GM18499 (cell line): Measurements from ENCODE around the gene SEC16A.

Experiments used
- ATAC-seq: cut with Tn5 transposase; IDR thresholded peaks from one replicate; pipeline ENCODE4 v1.9.1; 2021; ENCODE audit warnings: moderate number of reproducible peaks; ENCODE audit not compliant: insufficient read depth, unreplicated experiment

Gene SEC16A

GRCh38 chr9:136470792-136471469, 11.9 kb downstream of the SEC16A start:
- ATAC-seq, result no peak

DNA sequence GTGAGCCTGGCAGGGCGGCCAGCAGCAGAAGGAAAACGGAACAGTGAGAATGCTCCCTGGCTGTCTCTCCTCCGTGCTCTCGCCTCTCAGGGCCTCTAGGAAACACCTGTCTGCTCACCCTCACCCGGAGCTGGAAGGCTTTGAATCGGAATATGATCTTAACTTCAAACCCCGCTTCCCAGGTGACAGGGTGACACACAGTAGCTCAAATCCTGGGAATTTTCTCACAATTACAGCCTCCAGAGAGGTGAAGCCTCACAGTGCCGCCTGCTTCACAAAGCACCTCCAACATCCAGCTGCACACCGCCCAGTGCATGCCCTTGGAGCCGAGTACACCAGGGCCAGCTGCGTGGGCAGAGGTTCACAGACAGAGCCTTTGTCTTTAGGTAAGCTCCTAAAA, 12.5 kb downstream of the SEC16A start:
- ATAC-seq, result no peak

- no peak for ATAC-seq
These were observed 15.1 kb downstream of the SEC16A start for GRCh38 chr9:136467766-136468165.

DNA sequence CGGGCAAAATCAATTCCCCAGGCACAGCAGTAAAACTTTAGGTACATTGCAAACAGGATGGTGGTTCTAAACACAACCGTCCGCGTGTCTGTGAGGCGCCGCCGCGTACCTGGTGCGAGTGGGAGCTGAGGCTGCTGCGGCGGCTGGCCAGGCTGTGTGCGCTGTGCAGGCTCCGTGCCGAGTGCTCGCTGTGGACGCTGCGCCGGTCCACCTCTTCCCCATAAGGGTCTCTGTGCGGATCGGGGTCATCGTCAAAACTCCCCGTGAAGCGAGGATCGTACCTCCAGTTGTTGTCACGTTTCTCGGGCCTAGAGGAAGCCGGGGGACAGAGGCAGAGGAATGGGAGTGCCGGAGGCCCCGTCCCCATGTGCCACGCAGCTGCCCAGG, 16.7 kb downstream of the SEC16A start:
- no peak for ATAC-seq

- no peak for ATAC-seq
These were observed 17.2 kb downstream of the SEC16A start for GRCh38 chr9:136465500-136466154.

- ATAC-seq, result no peak
These were observed 18.6 kb downstream of the SEC16A start for GRCh38 chr9:136464241-136464640.

GRCh38 chr9:136463578-136463977, 19.3 kb downstream of the SEC16A start:
- ATAC-seq, result no peak

GRCh38 chr9:136462664-136463063, 20.2 kb downstream of the SEC16A start:
- ATAC-seq, result no peak

GRCh38 chr9:136460772-136461325, 22.0 kb downstream of the SEC16A start:
- ATAC-seq, result no peak

DNA sequence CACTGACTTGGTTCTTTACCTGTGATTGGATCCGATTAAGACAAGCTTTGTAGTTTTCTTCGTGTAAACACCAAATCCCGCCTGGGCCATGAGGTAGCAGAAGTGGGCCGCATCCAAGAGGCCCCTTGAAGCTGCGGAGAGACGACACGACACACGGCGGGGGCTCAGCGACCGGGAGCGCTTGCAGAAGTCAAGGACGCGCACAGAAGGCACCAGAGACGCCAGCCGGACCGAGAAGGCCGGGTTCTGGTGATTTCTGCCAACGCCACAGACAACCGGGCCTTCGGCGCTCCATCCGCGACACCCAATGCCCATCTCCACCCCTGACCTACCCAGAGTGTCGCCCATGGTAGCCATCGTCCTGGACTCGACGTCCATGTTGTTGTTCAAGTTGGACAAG, 23.4 kb downstream of the SEC16A start:
- ATAC-seq, result no peak

GRCh38 chr9:136457326-136457725, 25.5 kb downstream of the SEC16A start:
- ATAC-seq, result no peak

DNA sequence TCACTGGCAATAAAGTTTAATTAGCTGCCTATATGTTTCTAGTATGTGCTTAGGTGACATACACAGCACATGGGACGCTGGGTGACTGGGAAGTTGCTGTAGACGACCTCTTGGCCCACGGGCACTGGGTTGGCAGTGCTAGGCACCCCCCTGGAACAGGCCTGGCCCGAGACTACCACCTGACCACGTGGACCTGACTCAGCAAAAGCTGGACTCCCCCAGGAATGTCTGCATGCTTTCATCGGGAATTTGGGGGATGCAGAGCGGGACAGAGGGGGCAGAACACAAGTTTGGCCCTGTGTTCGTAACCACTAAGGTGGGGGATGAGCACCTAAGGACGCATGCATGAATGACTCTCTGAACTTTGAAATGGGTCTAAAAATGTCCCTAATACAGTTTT, 26.6 kb downstream of the SEC16A start:
- ATAC-seq, result no peak

DNA sequence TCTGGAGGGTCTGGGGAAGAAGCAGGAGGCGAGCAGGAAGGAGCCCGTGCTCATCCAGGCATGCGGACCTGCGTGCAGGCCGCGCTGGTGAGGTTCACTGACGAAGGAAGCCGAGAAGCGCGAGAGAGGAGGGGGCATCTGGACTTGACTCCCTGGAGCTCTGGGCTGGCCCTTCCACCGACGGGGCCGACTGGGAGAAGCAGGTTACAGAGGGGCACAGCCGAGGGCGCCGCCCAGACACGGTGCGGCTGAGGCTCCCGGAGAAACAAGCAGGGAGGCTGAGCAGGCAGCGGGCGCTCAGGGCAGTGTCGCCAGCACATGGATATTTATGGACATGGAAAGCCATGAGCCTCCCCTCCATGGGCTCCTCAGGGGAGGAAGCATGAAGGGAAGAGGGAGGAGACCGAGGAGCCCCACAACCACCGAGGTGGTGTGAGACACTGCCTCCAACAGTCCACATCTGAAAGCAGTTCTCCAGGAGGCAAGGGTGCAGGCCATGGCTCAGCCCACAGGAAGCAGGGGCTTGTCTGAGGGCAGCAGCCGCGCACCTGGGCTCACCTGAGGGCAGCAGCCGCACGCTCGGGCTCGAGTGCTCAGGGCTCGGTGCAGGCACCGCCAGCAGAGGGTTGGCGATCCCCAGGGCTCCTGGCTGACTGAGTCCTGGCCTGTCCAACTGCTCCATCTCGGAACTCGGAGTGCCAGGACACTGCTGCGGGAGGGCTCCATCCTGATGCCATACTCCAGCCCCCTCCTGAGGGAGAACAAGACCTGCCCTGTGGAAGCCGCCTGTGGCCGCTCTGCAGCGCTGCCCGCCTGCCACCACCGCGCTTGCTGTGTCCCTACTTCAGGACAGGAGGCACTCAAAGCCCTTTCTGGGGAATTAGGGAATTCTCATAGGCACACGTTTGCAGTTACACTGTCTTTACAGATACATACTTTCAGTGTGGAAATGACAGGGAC, 27.5 kb downstream of the SEC16A start:
- no peak for ATAC-seq

DNA sequence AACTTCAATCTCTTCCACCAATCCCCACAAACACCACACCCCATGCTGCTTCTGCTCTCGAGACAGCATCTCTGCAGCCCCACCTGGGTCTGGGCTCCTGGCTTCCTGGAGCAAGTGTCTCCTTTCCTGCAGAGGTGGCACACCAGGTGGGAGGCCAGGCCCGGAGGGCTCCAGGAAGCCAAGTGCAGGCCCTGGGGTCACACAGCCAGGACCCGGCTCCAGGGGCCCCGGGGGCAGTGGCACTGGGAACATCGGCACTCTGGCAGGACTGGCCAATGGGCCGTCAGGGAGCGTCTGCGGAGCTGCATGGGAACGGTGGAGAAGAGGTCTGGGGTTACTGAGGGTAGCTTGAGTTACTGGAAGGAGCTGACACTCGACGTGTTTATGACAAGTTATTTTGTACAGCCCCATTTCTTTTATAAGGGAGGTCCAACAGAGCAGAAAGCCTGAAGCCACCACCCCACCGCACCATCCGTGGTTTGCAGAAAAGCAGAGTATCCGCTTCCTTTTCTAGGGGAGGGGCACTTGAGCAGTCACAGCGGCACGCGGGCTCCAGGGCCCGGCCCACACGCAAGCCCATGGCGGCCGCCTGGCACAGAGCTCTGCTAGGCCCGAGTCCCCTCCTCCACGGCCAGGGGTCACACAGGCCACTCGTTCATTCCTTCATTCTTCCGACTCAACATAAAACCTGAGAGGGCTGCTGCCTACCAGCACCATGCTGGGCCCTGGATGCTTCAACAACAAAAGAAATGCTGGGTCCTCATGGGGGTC, 28.6 kb downstream of the SEC16A start:
- ATAC-seq, result no peak

DNA sequence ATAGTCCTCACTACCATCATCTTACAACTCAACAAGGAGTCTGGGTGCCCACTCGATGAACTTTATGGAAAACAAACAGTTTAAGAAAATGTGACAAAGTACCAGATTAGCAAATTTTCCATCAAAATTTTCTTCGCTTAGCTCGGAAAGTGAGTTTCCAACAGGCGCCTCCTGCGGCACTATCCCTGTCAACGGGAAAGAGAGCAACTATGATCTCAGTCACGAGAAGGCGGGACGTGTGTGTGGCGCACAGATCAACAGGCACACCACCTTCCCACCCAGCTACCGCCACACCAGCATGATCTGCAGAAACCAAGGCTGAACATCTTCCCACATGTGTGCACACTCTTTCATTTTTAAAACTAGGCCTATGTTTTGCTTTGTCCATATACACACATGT, 29.5 kb downstream of the SEC16A start:
- no peak for ATAC-seq

DNA sequence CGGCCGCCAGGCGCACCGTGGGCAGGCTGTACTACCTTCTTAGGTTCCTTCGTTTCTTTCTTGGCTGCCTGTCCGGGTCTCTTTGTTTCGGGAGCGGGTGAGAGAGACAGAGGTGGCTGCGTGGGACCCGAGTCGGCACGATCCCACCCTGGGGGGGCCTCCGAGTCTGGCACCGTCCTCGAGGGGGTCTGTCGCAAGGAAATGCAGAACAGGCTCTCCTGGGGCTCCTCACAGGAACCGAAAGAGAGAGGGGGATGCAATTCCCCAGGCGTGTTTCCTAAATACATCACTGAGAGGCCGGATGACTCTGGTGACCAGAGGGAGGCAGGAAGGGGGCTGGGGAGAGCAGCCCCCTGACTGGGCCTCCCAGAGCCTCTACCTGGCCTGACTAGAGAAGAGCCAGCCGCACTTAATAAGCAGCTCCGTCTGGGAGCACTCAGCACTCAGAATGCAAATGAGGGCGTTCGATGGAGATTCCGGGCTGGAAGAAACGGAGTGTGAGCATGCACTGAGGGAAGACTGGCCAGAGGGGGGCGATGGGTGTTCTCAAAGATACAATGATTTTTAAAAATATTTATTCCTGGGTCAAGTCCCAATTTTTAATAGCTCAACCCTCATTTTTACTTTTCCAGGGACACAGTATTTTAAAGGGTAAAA, 31.5 kb downstream of the SEC16A start:
- no peak for ATAC-seq

GRCh38 chr9:136448655-136449054, 34.2 kb downstream of the SEC16A start:
- no peak for ATAC-seq

GRCh38 chr9:136447173-136447778, 35.6 kb downstream of the SEC16A start:
- ATAC-seq, result no peak

DNA sequence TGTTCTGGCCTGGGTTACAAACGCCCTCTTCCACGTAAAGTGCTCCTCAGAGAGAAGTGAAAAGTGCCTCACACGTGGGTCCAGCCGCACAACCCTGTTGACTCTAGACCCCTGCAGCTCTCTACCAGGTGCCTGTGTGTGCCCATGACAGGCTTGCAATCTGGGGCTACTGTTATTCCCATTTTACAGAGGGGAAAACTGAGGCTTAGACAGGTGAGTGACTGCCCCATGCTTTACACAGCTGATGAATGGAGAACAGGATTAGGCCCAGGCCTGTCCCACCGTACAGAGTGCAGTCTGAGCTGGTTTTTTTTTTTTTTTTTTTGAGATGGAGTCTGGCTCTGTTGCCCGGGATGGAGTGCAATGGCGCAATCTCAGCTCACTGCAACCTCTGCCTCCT, 37.0 kb downstream of the SEC16A start:
- ATAC-seq, result no peak
